HG03060 (cell line): ENCODE measurements around the gene PLPP6.

Experiments
- ATAC-seq: cut with Tn5 transposase; IDR thresholded peaks from one replicate; pipeline ENCODE4 v1.9.1; 2021; ENCODE audit warnings: low read depth, moderate number of reproducible peaks; ENCODE audit not compliant: unreplicated experiment

PLPP6 gene

DNA sequence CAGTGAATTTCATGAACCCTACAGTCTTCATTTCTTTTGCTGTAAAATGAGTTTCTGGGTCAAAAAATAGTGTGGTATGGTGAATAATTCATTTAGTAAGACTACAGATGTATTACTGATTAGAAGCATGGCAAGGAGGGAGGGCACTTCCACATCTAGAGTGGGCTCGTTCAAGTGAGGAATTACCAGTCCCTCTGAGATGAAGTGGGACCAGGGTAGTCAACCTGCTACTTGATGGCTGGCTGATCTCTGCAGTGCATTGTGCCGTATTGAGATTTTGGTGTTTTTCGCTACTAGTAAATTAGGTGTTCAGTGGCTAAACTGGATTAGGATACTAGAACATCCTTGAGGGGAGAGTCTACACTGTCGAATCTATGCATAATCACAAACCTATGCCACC lies 28.1 kb downstream of the PLPP6 start:
- ATAC-seq, result no peak

DNA sequence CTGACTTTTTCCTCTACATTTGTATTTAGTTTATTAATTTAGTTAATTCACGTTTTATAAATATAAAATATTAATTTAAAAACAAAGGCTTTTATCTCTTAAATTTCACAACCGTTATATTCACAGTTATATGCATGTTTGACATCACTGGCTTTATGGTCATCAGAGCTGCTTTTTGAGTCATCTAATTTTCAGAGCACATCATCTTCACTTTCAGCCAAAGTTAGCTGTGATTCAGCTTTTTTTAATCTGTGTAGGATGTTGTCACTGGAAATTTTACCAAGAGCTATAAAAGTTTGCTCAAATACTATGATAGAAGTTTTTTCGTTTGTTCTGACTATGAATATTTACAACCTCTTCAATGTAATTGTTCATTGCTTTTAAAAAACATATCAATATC lies 29.7 kb downstream of the PLPP6 start:
- ATAC-seq, result no peak

- no peak for ATAC-seq
Observed at GRCh38 chr9:4700091-4700490, 38.0 kb downstream of the PLPP6 start.

DNA sequence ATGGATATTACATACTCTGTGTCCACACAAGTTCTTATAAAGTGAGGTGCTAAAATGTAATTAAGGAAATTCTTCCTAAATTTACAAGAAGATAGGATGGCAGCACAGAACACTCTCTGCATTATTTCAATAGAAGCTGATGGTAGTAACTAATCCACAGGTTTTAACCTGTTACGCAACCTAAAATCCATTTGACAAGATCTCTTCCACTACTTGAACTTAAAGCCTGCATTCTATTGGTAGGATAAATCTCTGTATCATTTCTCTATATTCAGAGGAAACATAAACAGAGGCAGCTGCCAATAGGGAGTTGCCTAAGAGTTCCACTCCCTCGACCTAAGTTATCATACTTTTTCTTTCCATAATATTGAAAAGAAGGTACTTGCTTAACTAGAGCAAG lies 38.8 kb downstream of the PLPP6 start:
- no peak for ATAC-seq

DNA sequence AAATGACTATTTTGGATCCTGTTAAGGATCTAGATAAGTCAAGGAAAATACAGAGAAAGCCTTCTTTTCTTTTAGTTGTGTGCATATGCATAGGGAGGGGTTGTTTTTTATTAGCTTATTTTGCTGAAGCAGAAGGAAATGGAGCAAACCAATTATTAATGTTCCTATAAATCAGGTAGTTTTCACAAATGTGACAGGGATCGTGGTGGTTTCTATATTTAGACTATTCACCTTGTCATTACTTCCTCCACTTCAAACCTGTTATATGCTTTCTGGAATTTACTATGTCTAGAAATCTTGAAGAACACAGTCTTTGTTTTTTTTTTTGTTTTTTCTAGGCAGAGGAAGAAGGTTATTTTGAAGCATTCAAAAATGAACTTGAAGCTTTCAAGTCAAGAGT lies 39.4 kb downstream of the PLPP6 start:
- no peak for ATAC-seq

DNA sequence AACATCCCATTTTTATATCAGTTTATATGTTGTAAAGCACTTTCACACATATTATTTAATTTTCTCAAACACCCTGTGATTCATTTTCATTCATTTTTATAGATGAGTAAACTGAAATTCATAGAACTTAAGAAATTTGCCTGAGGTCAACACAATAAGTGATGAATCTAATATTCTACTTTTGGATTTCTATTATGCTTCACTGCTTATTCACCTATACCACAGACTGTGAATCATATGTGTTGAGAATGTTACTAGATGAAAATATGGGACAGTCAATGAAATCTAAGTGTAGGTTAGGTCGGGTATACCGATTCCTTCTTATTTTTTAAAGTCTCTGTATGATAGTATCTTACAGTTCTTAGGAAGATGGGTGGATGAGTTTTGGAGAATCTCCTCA lies 42.0 kb downstream of the PLPP6 start:
- no peak for ATAC-seq

DNA sequence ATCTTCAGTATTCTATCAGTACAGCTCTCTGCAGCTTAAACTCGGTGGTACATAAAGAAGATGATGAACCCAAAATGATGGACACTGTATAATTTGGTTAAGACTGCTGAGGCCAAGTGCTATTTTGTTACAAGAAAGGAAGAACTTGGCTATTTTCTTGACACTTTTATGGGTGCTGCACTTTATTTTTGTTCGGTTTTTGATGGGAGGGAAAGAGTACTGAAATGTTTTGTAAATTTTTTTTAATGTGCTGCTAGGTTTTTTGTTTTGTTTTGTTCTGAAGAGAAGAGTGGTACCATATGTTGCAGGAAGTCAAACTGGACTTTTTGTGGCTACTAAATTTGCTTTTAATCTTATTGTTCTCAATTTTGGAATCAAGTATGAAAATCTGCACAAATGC lies 43.9 kb downstream of the PLPP6 start:
- ATAC-seq, result no peak

DNA sequence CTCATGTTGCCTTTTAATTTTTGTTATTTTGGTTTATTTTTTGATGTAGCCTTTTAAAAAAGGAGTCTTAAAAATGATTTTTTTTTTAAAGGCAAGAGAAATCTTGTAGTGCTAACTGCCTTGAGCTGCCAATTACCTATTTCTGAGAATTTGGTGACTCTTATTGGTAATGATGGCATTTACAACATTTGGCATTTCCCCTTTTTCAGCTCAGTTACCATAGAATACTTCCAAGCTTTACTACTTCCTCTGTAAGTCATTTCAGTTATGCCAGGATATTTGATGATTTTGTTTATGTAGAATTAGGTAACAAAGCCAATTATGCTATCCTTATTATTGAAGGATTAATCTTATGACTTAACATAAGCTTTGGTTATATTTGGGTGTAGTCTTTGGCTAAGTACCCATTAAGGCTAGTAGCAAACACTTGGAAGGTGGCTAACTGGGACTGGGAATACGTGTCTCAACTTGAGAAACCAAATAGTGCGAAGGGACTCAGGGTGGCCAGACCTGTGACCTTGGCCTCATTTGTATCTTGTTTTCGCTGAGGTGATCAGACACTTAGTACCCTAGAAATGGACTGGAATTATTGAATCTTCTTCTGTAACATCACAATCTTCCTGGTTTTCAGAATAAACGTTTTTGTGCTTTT lies 45.0 kb downstream of the PLPP6 start:
- ATAC-seq, result no peak

GRCh38 chr9:4709380-4709779 lies 47.3 kb downstream of the PLPP6 start:
- ATAC-seq, result no peak

DNA sequence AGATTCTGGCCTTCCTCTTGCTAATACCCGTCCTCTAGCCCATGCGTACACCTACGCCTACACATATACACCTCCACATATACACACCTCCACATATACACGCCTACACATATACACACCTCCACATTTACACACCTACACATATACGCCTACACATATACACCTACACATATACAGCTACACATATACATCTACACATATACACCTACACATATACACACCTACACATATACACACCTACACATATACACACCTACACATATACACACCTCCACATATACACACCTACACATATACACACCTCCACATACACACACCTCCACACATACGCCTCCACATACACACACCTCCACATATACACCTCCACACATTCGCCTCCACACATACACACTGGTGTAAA lies 51.8 kb downstream of the PLPP6 start:
- ATAC-seq, result no peak

DNA sequence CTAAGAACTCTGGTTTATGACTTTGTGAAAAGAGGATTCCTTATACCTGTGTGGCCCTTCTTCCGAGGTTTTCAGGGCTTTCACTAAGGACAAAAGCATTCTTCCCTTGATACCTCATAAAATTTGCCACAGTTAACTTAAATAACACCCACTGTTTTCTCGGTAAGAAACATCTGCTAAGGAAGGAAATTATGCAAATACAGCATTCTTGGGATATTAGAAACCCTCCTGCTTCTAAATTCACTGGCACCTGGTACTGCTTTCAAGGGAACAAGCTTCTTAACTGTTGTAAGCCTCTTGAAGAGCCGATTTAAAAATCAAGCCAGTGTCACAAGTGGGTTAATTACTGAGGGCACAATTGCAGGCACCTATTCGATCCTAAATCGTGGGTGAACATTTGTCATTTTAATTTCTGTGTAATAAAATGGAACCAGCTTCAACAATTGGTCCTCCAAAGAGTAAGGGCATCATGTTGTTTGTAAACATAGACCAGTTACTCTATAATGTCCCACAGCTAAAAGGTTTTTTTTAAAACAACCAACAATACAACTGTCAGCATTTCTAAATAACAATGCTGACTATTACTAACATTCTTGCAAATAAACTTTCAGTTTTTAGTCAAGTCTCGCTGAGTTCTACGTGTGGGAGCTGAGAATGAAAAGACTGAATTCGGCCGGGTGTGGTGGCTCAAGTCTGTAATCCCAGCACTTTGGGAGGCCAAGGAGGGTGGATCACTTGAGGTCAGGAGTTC lies 52.3 kb downstream of the PLPP6 start:
- no peak for ATAC-seq
